ENCODE results near the gene TEX29.

Gene TEX29

GRCh38 chr13:111341886-111342285 lies 21.4 kb downstream of the TEX29 start:
- no peak for DNase-seq (ENCODE audit: low read depth)

GRCh38 chr13:111342721-111343120 lies 22.3 kb downstream of the TEX29 start:
- no peak for DNase-seq (ENCODE audit: low read depth)

GRCh38 chr13:111343186-111343805 lies 22.9 kb downstream of the TEX29 start:
- no peak for DNase-seq (ENCODE audit: low read depth)

- DNase-seq (ENCODE audit: low read depth) = peak; percentile 51
Observed at GRCh38 chr13:111344471-111345191, 24.2 kb downstream of the TEX29 start.

GRCh38 chr13:111345682-111346081 lies 25.2 kb downstream of the TEX29 start:
- no peak for DNase-seq (ENCODE audit: low read depth)

GRCh38 chr13:111346101-111346680 lies 25.7 kb downstream of the TEX29 start:
- DNase-seq (ENCODE audit: low read depth) = no peak

GRCh38 chr13:111347438-111347837 lies 27.0 kb downstream of the TEX29 start:
- no peak for DNase-seq (ENCODE audit: low read depth)

GRCh38 chr13:111353508-111353907 lies 33.1 kb downstream of the TEX29 start:
- no peak for DNase-seq (ENCODE audit: low read depth)

- no peak for DNase-seq (ENCODE audit: low read depth)
Observed at GRCh38 chr13:111354789-111355188, 34.3 kb downstream of the TEX29 start.

GRCh38 chr13:111356795-111357194 lies 36.4 kb downstream of the TEX29 start:
- DNase-seq (ENCODE audit: low read depth) = no peak

- no peak for DNase-seq (ENCODE audit: low read depth)
Observed at GRCh38 chr13:111359237-111359915, 38.9 kb downstream of the TEX29 start.

- DNase-seq (ENCODE audit: low read depth) = no peak
Observed at GRCh38 chr13:111359930-111360329, 39.5 kb downstream of the TEX29 start.

- DNase-seq (ENCODE audit: low read depth) = no peak
Observed at GRCh38 chr13:111360452-111360851, 40.0 kb downstream of the TEX29 start.

GRCh38 chr13:111361046-111361872 lies 40.8 kb downstream of the TEX29 start:
- no peak for DNase-seq (ENCODE audit: low read depth)

GRCh38 chr13:111361873-111362648 lies 41.6 kb downstream of the TEX29 start:
- DNase-seq (ENCODE audit: low read depth) = no peak

GRCh38 chr13:111363121-111363520 lies 42.7 kb downstream of the TEX29 start:
- DNase-seq (ENCODE audit: low read depth) = no peak

- DNase-seq (ENCODE audit: low read depth) = no peak
Observed at GRCh38 chr13:111363591-111363990, 43.1 kb downstream of the TEX29 start.

GRCh38 chr13:111365149-111366005 lies 44.9 kb downstream of the TEX29 start:
- no peak for DNase-seq (ENCODE audit: low read depth)

- no peak for DNase-seq (ENCODE audit: low read depth)
Observed at GRCh38 chr13:111367340-111367739, 46.9 kb downstream of the TEX29 start.

- DNase-seq (ENCODE audit: low read depth) = no peak
Observed at GRCh38 chr13:111368091-111368490, 47.6 kb downstream of the TEX29 start.

Measured in iris pigment epithelial cell (primary cell).